HG03457 (cell line): Measurements from ENCODE around the gene SLC12A1.
"Not testable (repeated sequence)": the region's sequence is repeated elsewhere in the genome, so short reads cannot be mapped to it uniquely, and the experiment has no call there.

Source experiments
- ATAC-seq: cut with Tn5 transposase; IDR thresholded peaks from one replicate; pipeline ENCODE4 v1.9.1; 2021; ENCODE audit warnings: moderate number of reproducible peaks; ENCODE audit not compliant: unreplicated experiment

SLC12A1 gene

GRCh38 chr15:48306639-48307038 is 100.5 kb downstream of the SLC12A1 start:
- no peak for ATAC-seq

DNA sequence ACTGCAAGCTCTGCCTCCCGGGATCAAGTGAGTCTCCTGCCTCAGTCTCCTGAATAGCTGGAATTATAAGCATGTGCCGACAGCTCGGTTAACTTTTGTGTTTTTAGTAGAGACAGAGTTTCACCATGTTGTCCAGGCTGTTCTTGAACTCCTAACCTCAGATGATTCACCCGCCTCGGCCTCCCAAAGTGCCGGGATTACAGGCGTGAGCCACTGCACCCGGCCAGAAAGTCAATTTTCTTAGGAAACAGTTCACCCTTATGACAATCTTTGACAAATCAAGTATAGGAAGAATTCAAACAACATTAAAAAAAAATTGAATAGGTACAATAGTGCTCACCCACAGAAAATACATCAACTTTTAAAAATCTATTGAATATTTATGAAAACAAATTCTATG is 101.5 kb downstream of the SLC12A1 start:
- ATAC-seq, result no peak

- no peak for ATAC-seq
Measured at GRCh38 chr15:48309740-48310139, 103.6 kb downstream of the SLC12A1 start.

GRCh38 chr15:48313216-48313615 is 107.1 kb downstream of the SLC12A1 start:
- no peak for ATAC-seq

- no peak for ATAC-seq
Measured at GRCh38 chr15:48315041-48315440, 108.9 kb downstream of the SLC12A1 start.

- ATAC-seq, result no peak
Measured at GRCh38 chr15:48317221-48317620, 111.1 kb downstream of the SLC12A1 start.

GRCh38 chr15:48318131-48318530 is 112.0 kb downstream of the SLC12A1 start:
- ATAC-seq, result no peak

GRCh38 chr15:48323294-48323693 is 117.2 kb downstream of the SLC12A1 start:
- ATAC-seq, result no peak

DNA sequence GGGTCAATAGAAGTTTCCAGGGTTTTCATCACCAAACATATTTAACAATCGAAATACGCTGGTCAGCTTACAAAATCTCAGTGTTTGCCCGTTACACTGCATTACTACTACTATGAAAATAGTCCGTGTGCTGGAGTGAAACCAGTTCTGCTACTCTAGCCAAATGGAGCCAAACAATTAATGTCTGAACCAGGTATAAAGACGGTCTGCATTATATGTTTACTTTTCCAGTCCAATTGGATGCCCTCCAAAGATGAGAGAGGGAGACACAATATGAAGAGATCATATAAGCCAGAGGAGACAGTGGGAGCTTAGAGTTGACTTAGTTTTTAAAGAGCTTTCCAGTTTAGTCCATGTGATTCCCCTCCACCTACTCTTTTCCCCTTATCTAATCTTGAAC is 118.8 kb downstream of the SLC12A1 start:
- no peak for ATAC-seq

GRCh38 chr15:48325400-48325799 is 119.3 kb downstream of the SLC12A1 start:
- ATAC-seq, result no peak

GRCh38 chr15:48326180-48326579 is 120.1 kb downstream of the SLC12A1 start:
- ATAC-seq, result not testable (repeated sequence)

DNA sequence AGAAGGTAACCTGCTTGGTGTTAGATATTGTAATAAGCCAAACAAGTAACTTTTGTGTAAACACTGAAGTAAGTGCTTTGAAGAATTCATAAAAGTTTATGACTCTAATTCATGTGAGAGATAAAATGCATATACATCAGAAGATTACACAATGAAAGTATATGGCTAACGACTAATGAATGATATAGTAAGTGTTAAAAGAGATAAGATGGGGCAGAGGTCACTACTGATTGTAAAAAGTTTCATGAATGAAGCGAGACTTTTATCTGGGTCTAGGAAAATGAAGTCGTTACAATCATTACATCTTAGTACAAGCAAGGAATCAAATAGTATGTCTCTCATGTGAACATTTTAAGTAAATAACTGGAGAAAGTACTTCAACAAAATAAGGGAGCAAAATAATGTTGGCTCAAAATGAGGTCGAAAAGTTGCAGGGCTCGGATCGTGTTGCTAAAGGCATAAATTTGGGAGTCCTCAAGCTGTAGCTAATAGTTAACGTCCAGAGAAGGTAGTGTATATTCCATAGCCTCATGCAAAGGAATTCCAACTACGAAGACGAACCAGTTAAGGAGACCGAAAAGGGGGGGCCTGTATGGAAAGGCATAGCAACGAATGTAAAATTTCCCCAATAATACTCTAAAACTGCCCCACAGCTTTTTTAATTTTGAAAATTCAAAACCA is 124.1 kb downstream of the SLC12A1 start:
- ATAC-seq, result no peak

DNA sequence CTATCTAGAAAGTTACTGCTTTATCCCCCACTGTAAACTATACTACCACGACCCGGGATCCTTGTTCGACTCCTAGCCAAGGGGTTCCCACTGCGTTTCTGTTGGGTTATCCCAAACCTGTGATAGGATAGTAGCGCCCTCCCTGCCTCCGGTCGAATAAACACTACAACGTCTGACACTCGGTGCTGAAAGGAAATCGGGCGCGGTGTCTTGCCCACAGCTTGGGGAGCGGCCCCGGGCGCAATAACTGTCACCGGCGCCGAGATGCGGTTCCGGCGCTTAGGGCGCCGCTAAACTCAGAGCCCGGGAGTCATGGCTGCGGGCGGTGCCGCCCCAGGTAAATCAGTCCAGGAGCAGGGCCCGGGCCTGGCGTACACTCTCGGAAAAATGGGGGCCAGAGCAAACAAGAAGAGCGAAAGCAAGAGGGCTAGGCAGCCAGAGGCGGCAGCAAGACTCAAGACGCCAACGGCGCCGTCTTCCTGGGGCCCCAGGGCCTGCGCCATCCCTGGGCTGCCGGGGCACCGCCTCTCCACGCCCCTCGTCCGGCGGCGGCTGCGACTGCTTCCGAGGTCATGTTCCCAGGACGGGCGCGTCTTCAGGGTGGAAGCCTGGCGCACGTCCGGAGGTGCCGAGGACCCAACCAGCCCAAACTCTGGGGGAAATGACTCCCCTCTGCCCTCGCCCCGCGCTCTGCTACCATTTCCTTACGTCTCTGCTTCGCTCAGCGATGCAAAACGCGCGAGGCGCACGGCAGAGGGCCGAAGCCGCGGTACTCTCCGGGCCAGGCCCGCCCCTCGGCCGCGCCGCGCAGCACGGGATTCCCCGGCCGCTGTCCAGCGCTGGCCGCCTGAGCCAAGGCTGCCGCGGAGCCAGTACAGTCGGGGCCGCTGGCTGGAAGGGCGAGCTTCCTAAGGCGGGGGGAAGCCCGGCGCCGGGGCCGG is 125.0 kb downstream of the SLC12A1 start, which contains the start of gene DUT:
DUT (plus strand) TSS at position 575 of the 941 bp plus-strand sequence; CDS start at position 662, 87 bp downstream.
- ATAC-seq, result peak; percentile 73

- peak; percentile 26 for ATAC-seq
Measured at GRCh38 chr15:48331796-48332641, 125.9 kb downstream of the SLC12A1 start.

GRCh38 chr15:48332642-48333034 is 126.5 kb downstream of the SLC12A1 start:
- no peak for ATAC-seq

DNA sequence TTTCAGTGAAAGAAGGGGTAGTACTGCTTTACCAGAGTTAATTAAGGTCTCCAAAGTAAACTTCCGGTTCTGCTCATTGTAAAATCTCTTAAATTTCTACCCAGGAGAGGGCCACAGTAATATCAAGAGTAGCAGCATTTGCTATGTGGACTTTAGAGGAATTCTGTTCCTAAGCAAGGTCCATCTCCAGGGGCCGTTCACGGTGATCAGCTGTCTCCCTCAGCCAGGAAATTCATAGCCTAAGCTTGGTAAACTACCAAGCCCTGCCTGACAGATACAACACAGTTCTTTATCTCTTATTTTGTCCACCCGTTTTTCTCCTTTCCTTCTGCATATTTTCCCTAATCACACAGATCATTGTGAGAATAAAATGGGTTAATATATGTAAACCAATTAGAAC is 127.4 kb downstream of the SLC12A1 start:
- no peak for ATAC-seq

DNA sequence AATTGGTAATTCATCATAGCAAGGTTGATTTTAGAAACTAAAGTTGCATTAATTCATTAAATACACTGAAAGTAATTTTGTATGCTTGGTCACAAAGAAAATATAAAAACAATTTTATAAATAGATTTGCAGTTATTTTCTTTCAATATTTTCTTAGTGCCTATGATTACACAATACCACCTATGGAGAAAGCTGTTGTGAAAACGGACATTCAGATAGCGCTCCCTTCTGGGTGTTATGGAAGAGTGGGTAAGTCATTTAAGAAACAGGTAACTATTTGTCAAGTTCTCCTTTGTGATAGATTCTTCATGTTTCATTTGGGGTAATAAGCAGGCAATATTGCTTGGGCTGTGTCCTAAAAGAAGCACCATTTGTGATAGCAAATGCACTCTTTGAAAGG is 128.2 kb downstream of the SLC12A1 start:
- no peak for ATAC-seq

- no peak for ATAC-seq
Measured at GRCh38 chr15:48336940-48337339, 130.8 kb downstream of the SLC12A1 start.

DNA sequence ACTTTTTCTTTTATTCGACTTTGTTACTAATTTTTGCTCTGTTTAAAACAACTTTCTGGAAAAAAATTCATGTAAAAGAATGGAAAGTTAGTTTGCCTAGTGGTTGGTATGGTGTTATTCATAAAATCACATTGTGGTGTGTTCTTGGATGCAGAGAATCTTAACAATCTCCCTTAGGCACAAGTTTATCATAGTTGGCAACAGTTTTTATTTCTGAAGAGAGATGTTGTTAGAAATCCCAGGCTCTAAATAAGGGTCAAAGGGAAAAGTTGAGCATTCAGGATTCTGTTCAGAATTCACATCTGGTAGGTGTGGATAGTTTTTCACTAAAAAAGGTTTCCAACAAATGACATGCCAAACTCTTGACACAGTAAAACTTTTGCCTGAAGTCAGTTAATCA is 131.5 kb downstream of the SLC12A1 start:
- ATAC-seq, result no peak

- ATAC-seq, result no peak
Measured at GRCh38 chr15:48340111-48340510, 134.0 kb downstream of the SLC12A1 start.

DNA sequence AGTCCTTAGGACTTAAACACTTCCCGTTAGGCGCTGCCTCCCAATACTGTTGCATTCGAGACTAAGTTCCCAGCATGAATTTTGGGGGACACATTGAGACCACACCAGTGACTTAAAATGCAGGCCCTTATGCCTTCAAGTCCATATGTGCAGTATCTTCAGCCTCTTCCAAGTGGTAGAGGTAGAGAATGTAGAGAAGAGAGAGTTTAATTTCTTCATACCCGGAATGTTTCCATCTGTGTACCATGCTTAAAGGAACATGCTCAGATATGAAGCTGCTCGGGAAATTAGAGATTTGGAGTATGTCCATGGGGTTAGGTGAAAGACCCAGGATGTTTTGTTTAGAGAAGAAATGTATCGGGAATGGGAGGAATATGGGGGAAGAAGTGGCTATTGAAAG is 137.8 kb downstream of the SLC12A1 start:
- no peak for ATAC-seq
